A549 treated with AZD2906 at 1 μM for 4 hours (cell line): ENCODE data around the gene TXLNB. TPM values are rescaled to one million over a fixed set of nuclear protein-coding genes. Genes with fewer than 3 reads are reported as not detected.

Experiments
- total RNA-seq: library from RNA; stranded (reverse); fragments of 200-300 nt; extraction: Qiagen RNA extraction; gene quantifications from 5 replicates; pipeline ENCODE4 v1.2.3, GENCODE V29; 2022

Gene TXLNB
- total RNA-seq, result not detected in 5 replicates

DNA sequence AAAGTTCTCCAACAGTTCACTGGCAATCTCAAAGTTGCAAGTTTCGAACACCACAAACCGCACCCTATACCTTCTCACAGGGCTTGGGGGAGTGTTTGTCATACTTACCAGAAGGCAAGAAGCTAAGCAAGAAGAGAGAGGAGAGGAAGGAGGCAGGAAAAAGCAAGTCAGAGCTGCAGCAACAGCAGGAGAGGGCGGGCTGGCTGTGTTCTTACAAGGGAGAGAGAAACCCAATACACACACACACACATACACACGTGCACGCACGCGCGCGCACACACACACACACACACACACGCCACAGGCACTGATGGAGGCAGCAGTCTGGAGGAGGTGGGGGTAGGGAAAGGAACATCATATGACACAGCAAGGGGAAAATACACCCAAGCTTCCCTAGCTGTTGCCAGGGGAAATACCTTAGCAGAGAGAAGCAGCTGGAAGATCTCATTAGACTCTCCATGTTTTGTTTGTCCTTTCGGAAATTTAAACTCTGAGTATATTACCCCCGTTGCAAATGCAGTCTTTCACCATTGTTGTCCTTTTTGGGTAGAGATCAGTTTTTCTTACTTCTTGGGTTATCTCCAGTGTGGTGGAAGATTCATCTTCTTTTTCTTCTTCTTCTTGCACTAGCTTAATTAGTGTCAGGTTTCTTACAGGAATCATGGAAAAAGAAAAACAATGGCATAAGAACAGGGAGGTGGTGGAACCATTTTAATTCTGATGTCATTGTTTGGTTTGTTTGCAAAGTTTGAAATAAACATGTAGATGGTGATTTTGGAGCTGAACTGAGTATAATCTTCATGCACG is at the start of gene TXLNB:
Gene TXLNB, minus strand, starts transcription at position 186 of the 807 bp plus-strand sequence. CDS start 3,099 bp downstream, outside the sequence.

Other genes with a start within 250 kb of the TXLNB start
- 1.4 to 2.3 TPM (median 1.9 TPM) in 5 replicates for gene HECA, start 156.9 kb downstream of the TXLNB start, total RNA-seq
- 27.0 to 45.3 TPM (median 39.5 TPM) in 5 replicates for gene CITED2, start 82.7 kb upstream of the TXLNB start, total RNA-seq